Endothelial cell of umbilical vein (primary cell): ENCODE data around the gene TRABD. TPM values are rescaled to one million over a fixed set of nuclear protein-coding genes. Genes with fewer than 3 reads are reported as not detected.

Source experiments
- BruUV-seq: library from RNA; stranded (reverse); fragments of 400-500 nt; replicated peaks from 2 replicates; lab custom pipeline; 2021; lab: Mats Ljungman, UMichigan
- CTCF ChIA-PET: fragments of 300-600, 350-600 bp; sonication (Branson Sonifier 250); formaldehyde crosslinking; loops from one replicate; lab custom pipeline; 2021; ENCODE audit warnings: antibody characterized with exemption, inconsistent platforms; lab: Charles Lee
- POLR2A ChIA-PET: fragments of 300-600, 350-600 bp; sonication (Branson Sonifier 250); formaldehyde crosslinking; loops from one replicate; lab custom pipeline; 2021; ENCODE audit warnings: antibody characterized with exemption, inconsistent platforms; lab: Charles Lee
- DNase-seq: peaks from one replicate; pipeline ENCODE4 v3.0.0-alpha.2; 2011; ENCODE audit warnings: low read depth, low spot score
- FAIRE-seq: peaks from 2 replicates; lab custom pipeline; 2011; peaks lifted over from hg19 to GRCh38; lab: Jason Lieb, UNC
- H2AFZ ChIP-seq: 2 replicates; pipeline ENCODE4 v1.6.0; 2012; ENCODE audit warnings: low read depth, low read length, control low read depth, inconsistent platforms
- H3K27ac ChIP-seq: 2 replicates; pipeline ENCODE4 v1.5.1; 2011; ENCODE audit warnings: low read depth, mild to moderate bottlenecking, control low read depth, low read length, moderate library complexity; ENCODE audit not compliant: insufficient read depth
- H3K27me3 ChIP-seq, 2 experiments: 2 replicates each; pipeline versions ENCODE4 v1.6.0 to v1.6.1; 2011; ENCODE audit warnings: low read length in 2 of 2, mixed read lengths in 1 of 2; ENCODE audit not compliant: control insufficient read depth in 2 of 2, insufficient read depth in 2 of 2
- H3K36me3 ChIP-seq, 2 experiments: 2 replicates in 1 of 2; 3 replicates in 1 of 2; pipeline ENCODE4 v1.5.1; 2011; ENCODE audit warnings: low read length in 2 of 2, mild to moderate bottlenecking in 1 of 2, moderate library complexity in 1 of 2; ENCODE audit not compliant: control insufficient read depth in 2 of 2, insufficient read depth in 2 of 2; ENCODE audit errors: extremely low read depth in 1 of 2
- H3K4me1 ChIP-seq: 3 replicates; pipeline ENCODE4 v1.5.1; 2011; ENCODE audit warnings: mild to moderate bottlenecking, low read length; ENCODE audit not compliant: control insufficient read depth, insufficient read depth; ENCODE audit errors: extremely low read depth
- H3K4me2 ChIP-seq: 2 replicates; pipeline ENCODE4 v1.6.1; 2011; ENCODE audit warnings: low read length, control low read depth, mixed read lengths; ENCODE audit not compliant: insufficient read depth
- H3K4me3 ChIP-seq, 3 experiments: fragments of 200-600 bp in 1 of 3; sonication (generic), shearing (Covaris generic) in 1 of 3; replicated peaks in 1 of 3; 2 replicates each; pipeline ENCODE4 v1.5.1; 2011 to 2016; ENCODE audit warnings: control low read depth in 3 of 3, low read length in 3 of 3, mild to moderate bottlenecking in 2 of 3, inconsistent platforms in 1 of 3, low read depth in 1 of 3, moderate library complexity in 1 of 3; ENCODE audit not compliant: insufficient read depth in 1 of 3
- H3K79me2 ChIP-seq: 2 replicates; pipeline ENCODE4 v1.6.0; 2012; ENCODE audit warnings: low read length, inconsistent platforms; ENCODE audit not compliant: control insufficient read depth, insufficient read depth
- H3K9ac ChIP-seq: replicated peaks from 2 replicates; pipeline ENCODE3; 2011; ENCODE audit warnings: low read length, control low read depth; ENCODE audit not compliant: insufficient read depth; ENCODE audit errors: extremely low read depth
- H3K9me1 ChIP-seq: replicated peaks from 3 replicates; pipeline ENCODE4 v1.6.0; 2011; ENCODE audit warnings: mild to moderate bottlenecking, low read length; ENCODE audit not compliant: control insufficient read depth, insufficient read depth; ENCODE audit errors: extremely low read depth
- H3K9me3 ChIP-seq: replicated peaks from 2 replicates; pipeline ENCODE4 v1.5.1; 2012; ENCODE audit warnings: low read length, inconsistent platforms; ENCODE audit not compliant: control insufficient read depth, insufficient read depth
- H4K20me1 ChIP-seq: replicated peaks from 2 replicates; pipeline ENCODE3; 2011; ENCODE audit warnings: mild to moderate bottlenecking, low read length; ENCODE audit not compliant: control insufficient read depth, insufficient read depth; ENCODE audit errors: extremely low read depth
- CTCF ChIP-seq, 2 donors: IDR thresholded peaks; 1 replicate in 1 of 2; 2 replicates in 1 of 2; pipeline ENCODE4 v1.5.1; 2011; ENCODE audit warnings: low read length in 2 of 2, mild to moderate bottlenecking in 2 of 2, moderate library complexity in 2 of 2, control low read depth in 1 of 2, inconsistent platforms in 1 of 2, low read depth in 1 of 2; ENCODE audit not compliant: insufficient read depth in 1 of 2; ENCODE audit errors: extremely low read depth in 1 of 2
- EZH2 ChIP-seq: IDR thresholded peaks from 2 replicates; pipeline ENCODE4 v1.6.1; 2012; ENCODE audit warnings: borderline replicate concordance, low read depth, mild to moderate bottlenecking, moderate library complexity, low read length, inconsistent platforms; ENCODE audit not compliant: severe bottlenecking
- FOS ChIP-seq: IDR thresholded peaks from 2 replicates; pipeline ENCODE4 v1.6.1; 2011; ENCODE audit warnings: mild to moderate bottlenecking, low read length, moderate library complexity, borderline replicate concordance; ENCODE audit not compliant: insufficient read depth
- GATA2 ChIP-seq: IDR thresholded peaks from 2 replicates; pipeline ENCODE4 v1.7.0; 2011; ENCODE audit warnings: low read depth, mild to moderate bottlenecking, moderate library complexity, mixed read lengths, low read length; ENCODE audit not compliant: insufficient read length, insufficient read depth
- JUN ChIP-seq: IDR thresholded peaks from 2 replicates; pipeline ENCODE4 v1.6.1; 2011; ENCODE audit warnings: borderline replicate concordance, low read depth; ENCODE audit not compliant: insufficient read length, insufficient read depth
- MAX ChIP-seq: IDR thresholded peaks from 2 replicates; pipeline ENCODE4 v1.6.1; 2011; ENCODE audit not compliant: insufficient read depth, insufficient read length
- MYC ChIP-seq: IDR thresholded peaks from one replicate; pipeline ENCODE4 v1.6.1; 2011; ENCODE audit warnings: mild to moderate bottlenecking, low read depth, low read length
- POLR2A ChIP-seq: IDR thresholded peaks from 2 replicates; pipeline ENCODE4 v1.6.1; 2012; ENCODE audit warnings: low read depth, mild to moderate bottlenecking, control low read depth, low read length
- POLR2AphosphoS5 ChIP-seq: IDR thresholded peaks from 2 replicates; pipeline ENCODE4 v1.6.1; 2012; ENCODE audit warnings: low read depth, mild to moderate bottlenecking, control low read depth, low read length, moderate library complexity; ENCODE audit not compliant: insufficient read depth
- dilution Hi-C: fragments of 300-500 bp; cut with MboI; formaldehyde crosslinking; loops from one replicate; pipeline ENCODE4 v1.15.0; 2019; ENCODE audit warnings: low sequenced_read_pairs; ENCODE audit not compliant: extremely low pct_ligation_motif_present
- intact Hi-C: fragments of 100-400 bp; cut with micrococcal nuclease; formaldehyde crosslinking; loops from one replicate; pipeline ENCODE4 v1.10.0; 2022
- polyA plus RNA-seq, 4 experiments: library from polyadenylated mRNA; depleted of rRNA in 3 of 4; stranded (reverse) in 3 of 4; unstranded in 1 of 4; fragments of >200 nt; gene quantifications; 2 replicates each; pipeline versions ENCODE4 v1.2.1 to v1.2.3, GENCODE V29; 2011 to 2012; ENCODE audit warnings: missing spikeins in 1 of 4
- total RNA-seq: library from RNA; stranded (reverse); gene quantifications from 2 replicates; pipeline ENCODE4 v1.2.3, GENCODE V29; 2021

The TRABD gene
- total and polyA plus RNA-seq, 2 donors (not counting 3 experiments of a cell fraction or from before 2014, with no cell fraction given) = 46.8 to 48.4 TPM

DNA sequence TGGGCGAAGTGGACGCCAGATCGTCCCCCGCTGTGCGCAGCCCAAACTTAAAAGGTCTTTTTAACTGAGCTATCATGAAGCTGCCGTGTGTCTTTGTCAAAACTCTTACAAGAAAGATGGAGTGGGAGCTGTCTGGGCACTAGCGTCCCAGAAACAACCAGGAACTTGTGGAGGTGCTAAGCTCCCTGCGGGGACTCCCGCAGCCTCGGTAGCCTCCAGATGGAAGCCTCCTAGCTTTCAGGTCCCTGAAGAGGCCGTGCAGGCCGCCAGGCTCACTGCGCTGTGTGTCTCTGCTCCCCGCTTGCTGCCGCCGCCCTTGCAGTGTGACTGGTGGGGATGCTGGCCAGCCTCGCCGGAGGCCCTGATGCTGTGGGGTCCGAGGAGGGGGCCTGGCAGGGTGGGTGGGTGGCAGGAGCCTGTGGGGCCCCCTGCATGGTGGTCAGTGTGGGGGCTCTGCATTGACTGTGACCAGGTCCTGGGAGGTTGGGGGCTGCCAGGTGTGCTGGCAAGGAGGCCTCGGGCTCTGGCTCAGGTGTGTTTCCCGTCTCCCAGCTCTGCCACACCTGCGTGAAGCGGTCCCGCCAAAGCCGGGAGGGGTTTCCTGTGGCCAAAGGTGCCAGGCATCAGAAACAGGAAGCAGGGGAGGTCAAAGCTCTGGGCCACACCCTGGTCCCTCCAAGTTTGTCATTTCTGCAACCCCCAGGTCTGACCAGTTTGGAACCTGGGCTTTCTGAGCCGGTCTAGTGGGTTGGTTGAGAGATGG lies 1.2 kb downstream of the TRABD start:
- H3K9me3 ChIP-seq = no peaks in the 10 kb centered on the region
- H3K4me3 ChIP-seq = peak overlapping the region; percentile 41 to 77 (median 42)
- POLR2A ChIA-PET = no interaction called here
- peaks cover 40% of the 10 kb centered on the region for H3K4me1 ChIP-seq
- TF ChIP-seq GATA2 (no peak), POLR2A (no peak), CTCF (IDR thresholded peaks at IDR 0.05; ENCODE audit: extremely low read depth in 1 of 2, insufficient read depth in 1 of 2, low read depth in 1 of 2, low read length in 2 of 2) (no peak), EZH2 (no peak), MAX (no peak), JUN (no peak), FOS (no peak), POLR2AphosphoS5 (no peak), MYC (no peak)
- no peaks in the 10 kb centered on the region for H4K20me1 ChIP-seq
- dilution Hi-C loops (no loop called here), intact Hi-C loops (loop anchor here (2.0 kb wide), 1 partner anchor 14 kb away; the partner anchor contains the start of gene SELENOO)
- H3K27ac ChIP-seq = no peak overlapping the region
- H2AFZ ChIP-seq = no peak overlapping the region
- DNase-seq (no peak), FAIRE-seq (peak; percentile 44)
- H3K9me1 ChIP-seq = no peaks in the 10 kb centered on the region
- peaks cover 0 to 1% of the 10 kb centered on the region in 2 experiments for H3K36me3 ChIP-seq
- BruUV-seq = no TSS peak
- peak overlapping the region; percentile 45 for H3K9ac ChIP-seq
- peak overlapping the region; percentile 51 for H3K4me2 ChIP-seq
- H3K27me3 ChIP-seq = no peaks in the 10 kb centered on the region
- H3K79me2 ChIP-seq = peaks cover 53% of the 10 kb centered on the region
- CTCF ChIA-PET = interaction anchor here (0.8 to 1.1 kb wide), 4 partner anchors 9 to 22 kb away, joined by 3 read pairs; no protein-coding TSS in a partner anchor
